ENCODE measurements around the gene CCDC57.

CCDC57 gene

DNA sequence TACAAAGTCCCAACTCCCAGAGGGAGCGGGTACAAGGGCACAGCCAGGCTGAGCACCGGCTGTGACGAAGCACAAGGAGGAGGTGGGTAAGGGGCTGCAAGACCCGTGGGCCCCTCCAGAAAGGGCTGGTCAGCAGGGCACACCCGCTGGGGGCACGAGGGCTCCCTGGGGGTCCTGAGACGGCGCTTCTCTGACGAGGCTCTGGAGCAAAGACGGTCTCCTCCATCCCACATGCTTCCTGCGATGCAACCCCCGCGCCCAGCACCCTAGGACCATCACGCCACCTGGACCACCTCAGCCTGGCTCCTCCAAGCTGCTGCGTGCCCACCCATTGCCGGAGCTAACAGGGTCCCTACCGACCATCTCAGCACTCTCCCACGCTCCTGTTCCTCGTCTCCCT lies 8.7 kb downstream of the CCDC57 start:
- TF ChIP-seq POLR2AphosphoS5 (IDR thresholded peaks at IDR 0.05; ENCODE audit: low read depth, low read length) (no peak), FOXP2 (optimal IDR thresholded peaks at IDR 0.05; ENCODE audit: borderline replicate concordance, extremely low read depth, extremely low read length, insufficient read depth) (no peak), SIN3A (IDR thresholded peaks at IDR 0.05; ENCODE audit: borderline replicate concordance, insufficient read depth, low read length) (no peak), TAF1 (IDR thresholded peaks at IDR 0.05; ENCODE audit: borderline replicate concordance, insufficient read depth, low read length) (no peak)
- TF ChIP-seq, protein P1, sequence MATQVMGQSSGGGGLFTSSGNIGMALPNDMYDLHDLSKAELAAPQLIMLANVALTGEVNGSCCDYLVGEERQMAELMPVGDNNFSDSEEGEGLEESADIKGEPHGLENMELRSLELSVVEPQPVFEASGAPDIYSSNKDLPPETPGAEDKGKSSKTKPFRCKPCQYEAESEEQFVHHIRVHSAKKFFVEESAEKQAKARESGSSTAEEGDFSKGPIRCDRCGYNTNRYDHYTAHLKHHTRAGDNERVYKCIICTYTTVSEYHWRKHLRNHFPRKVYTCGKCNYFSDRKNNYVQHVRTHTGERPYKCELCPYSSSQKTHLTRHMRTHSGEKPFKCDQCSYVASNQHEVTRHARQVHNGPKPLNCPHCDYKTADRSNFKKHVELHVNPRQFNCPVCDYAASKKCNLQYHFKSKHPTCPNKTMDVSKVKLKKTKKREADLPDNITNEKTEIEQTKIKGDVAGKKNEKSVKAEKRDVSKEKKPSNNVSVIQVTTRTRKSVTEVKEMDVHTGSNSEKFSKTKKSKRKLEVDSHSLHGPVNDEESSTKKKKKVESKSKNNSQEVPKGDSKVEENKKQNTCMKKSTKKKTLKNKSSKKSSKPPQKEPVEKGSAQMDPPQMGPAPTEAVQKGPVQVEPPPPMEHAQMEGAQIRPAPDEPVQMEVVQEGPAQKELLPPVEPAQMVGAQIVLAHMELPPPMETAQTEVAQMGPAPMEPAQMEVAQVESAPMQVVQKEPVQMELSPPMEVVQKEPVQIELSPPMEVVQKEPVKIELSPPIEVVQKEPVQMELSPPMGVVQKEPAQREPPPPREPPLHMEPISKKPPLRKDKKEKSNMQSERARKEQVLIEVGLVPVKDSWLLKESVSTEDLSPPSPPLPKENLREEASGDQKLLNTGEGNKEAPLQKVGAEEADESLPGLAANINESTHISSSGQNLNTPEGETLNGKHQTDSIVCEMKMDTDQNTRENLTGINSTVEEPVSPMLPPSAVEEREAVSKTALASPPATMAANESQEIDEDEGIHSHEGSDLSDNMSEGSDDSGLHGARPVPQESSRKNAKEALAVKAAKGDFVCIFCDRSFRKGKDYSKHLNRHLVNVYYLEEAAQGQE (IDR thresholded peaks at IDR 0.05; ENCODE audit: insufficient read depth in 1 of 2, low read depth in 2 of 2, low read length in 2 of 2): no peak

DNA sequence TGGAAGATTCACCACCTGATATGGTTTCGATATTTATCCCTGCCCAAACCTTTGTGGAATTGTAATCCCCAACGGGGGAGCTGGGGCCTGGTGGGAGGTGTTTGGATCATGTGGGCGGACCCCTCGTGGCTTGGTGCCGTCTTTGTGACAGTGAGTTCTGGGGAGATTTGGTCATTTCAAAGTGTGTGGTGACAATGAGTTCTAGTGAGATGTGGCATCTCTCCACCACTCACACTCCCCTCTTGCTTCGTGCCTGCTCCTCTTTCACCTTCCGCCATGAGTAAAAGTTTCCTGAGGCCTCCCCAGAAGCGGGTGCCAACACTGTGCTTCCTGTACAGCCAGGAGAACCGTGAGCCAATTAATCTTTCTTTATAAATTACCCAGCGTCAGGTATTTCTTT lies 9.7 kb downstream of the CCDC57 start:
- TF ChIP-seq SIN3A (IDR thresholded peaks at IDR 0.05; ENCODE audit: borderline replicate concordance, insufficient read depth, low read length) (no peak), FOXP2 (optimal IDR thresholded peaks at IDR 0.05; ENCODE audit: borderline replicate concordance, extremely low read depth, extremely low read length, insufficient read depth) (no peak), TAF1 (IDR thresholded peaks at IDR 0.05; ENCODE audit: borderline replicate concordance, insufficient read depth, low read length) (no peak), POLR2AphosphoS5 (IDR thresholded peaks at IDR 0.05; ENCODE audit: low read depth, low read length) (no peak)
- TF ChIP-seq, protein P1 (IDR thresholded peaks at IDR 0.05; ENCODE audit: insufficient read depth in 1 of 2, low read depth in 2 of 2, low read length in 2 of 2): no peak

- TF ChIP-seq FOXP2 (optimal IDR thresholded peaks at IDR 0.05; ENCODE audit: borderline replicate concordance, extremely low read depth, extremely low read length, insufficient read depth) (no peak), TAF1 (IDR thresholded peaks at IDR 0.05; ENCODE audit: borderline replicate concordance, insufficient read depth, low read length) (no peak), SIN3A (IDR thresholded peaks at IDR 0.05; ENCODE audit: borderline replicate concordance, insufficient read depth, low read length) (no peak)
Observed at GRCh38 chr17:82201498-82201910, 11.1 kb downstream of the CCDC57 start.

DNA sequence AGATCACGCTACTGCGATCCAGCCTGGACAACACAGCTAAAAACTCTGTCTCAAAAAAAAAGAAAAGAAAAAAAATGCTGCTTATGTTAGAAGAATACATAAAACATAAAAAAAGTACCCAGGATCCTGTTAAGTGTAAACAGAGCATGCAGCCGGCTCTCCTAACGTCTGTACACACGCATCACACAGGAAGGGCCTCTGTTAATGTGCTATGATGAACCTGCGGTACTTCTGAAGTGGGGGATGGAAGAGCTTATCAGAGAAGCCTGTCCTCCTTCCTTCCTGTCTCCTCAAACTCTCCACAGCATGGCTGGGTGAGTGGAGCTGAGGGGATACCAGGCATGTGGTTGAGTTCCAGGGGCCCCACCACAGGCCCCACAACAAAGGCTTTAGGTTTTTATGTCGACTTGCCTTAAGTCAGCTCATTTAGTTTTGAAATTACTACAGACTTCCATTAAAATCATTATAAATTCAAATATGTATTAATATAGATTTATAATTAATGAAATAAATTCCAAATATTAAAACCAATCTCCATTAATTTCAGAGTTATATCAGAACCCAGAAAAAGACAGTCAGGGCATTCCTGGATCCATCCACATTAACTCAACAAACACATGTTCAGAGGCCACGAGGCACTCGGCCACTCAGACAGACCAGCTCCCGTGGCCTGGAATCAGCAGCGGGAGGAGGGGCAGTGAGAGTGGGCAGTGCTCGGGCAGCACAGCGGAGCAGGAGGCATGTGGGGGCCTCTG lies 11.7 kb downstream of the CCDC57 start:
- peak; percentile 26 for TF ChIP-seq FOXP2 (optimal IDR thresholded peaks at IDR 0.05; ENCODE audit: borderline replicate concordance, extremely low read depth, extremely low read length, insufficient read depth)
- TF ChIP-seq TAF1 (IDR thresholded peaks at IDR 0.05; ENCODE audit: borderline replicate concordance, insufficient read depth, low read length): no peak

DNA sequence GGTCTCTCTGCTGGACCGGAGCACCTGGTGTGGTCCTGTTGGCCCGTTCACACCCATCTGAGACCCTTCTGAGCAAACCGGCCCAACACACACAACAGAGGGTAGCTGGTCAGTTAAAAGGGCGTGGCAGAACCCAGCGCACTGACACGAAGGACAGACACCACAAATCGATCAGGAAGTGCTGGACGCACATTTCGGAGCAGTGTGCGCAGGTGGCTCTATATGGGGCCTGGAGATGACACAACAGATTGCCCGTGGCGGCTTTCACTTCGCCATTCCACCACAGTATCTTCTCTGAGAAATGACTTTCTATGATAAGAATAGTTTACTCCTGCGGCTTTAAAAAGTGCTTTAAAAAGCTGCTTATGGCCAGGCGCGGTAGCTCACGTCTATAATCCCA lies 12.5 kb downstream of the CCDC57 start:
- TF ChIP-seq, protein P1 (IDR thresholded peaks at IDR 0.05; ENCODE audit: insufficient read depth in 1 of 2, low read depth in 2 of 2, low read length in 2 of 2): no peak
- TF ChIP-seq SIN3A (IDR thresholded peaks at IDR 0.05; ENCODE audit: borderline replicate concordance, insufficient read depth, low read length) (no peak), POLR2AphosphoS5 (IDR thresholded peaks at IDR 0.05; ENCODE audit: low read depth, low read length) (no peak), FOXP2 (optimal IDR thresholded peaks at IDR 0.05; ENCODE audit: borderline replicate concordance, extremely low read depth, extremely low read length, insufficient read depth) (no peak), TAF1 (IDR thresholded peaks at IDR 0.05; ENCODE audit: borderline replicate concordance, insufficient read depth, low read length) (no peak)

- TF ChIP-seq SIN3A (IDR thresholded peaks at IDR 0.05; ENCODE audit: borderline replicate concordance, insufficient read depth, low read length) (no peak), POLR2AphosphoS5 (IDR thresholded peaks at IDR 0.05; ENCODE audit: low read depth, low read length) (no peak), FOXP2 (optimal IDR thresholded peaks at IDR 0.05; ENCODE audit: borderline replicate concordance, extremely low read depth, extremely low read length, insufficient read depth) (no peak), TAF1 (IDR thresholded peaks at IDR 0.05; ENCODE audit: borderline replicate concordance, insufficient read depth, low read length) (no peak)
- TF ChIP-seq, protein P1 (IDR thresholded peaks at IDR 0.05; ENCODE audit: insufficient read depth in 1 of 2, low read depth in 2 of 2, low read length in 2 of 2): no peak
Observed at GRCh38 chr17:82199496-82199895, 13.1 kb downstream of the CCDC57 start.

All from PFSK-1 (cell line).